Endothelial cell of umbilical vein (primary cell): ENCODE data around the gene IPPK. TPM values are rescaled to one million over a fixed set of nuclear protein-coding genes. Genes with fewer than 3 reads are reported as not detected.

Experiments used
- BruUV-seq: library from RNA; stranded (reverse); fragments of 400-500 nt; replicated peaks from 2 replicates; lab custom pipeline; 2021; lab: Mats Ljungman, UMichigan
- CTCF ChIA-PET: fragments of 300-600, 350-600 bp; sonication (Branson Sonifier 250); formaldehyde crosslinking; loops from one replicate; lab custom pipeline; 2021; ENCODE audit warnings: antibody characterized with exemption, inconsistent platforms; lab: Charles Lee
- POLR2A ChIA-PET: fragments of 300-600, 350-600 bp; sonication (Branson Sonifier 250); formaldehyde crosslinking; loops from one replicate; lab custom pipeline; 2021; ENCODE audit warnings: antibody characterized with exemption, inconsistent platforms; lab: Charles Lee
- DNase-seq: peaks from one replicate; pipeline ENCODE4 v3.0.0-alpha.2; 2011; ENCODE audit warnings: low read depth, low spot score
- FAIRE-seq: peaks from 2 replicates; lab custom pipeline; 2011; peaks lifted over from hg19 to GRCh38; lab: Jason Lieb, UNC
- H2AFZ ChIP-seq: 2 replicates; pipeline ENCODE4 v1.6.0; 2012; ENCODE audit warnings: low read depth, low read length, control low read depth, inconsistent platforms
- H3K27ac ChIP-seq: 2 replicates; pipeline ENCODE4 v1.5.1; 2011; ENCODE audit warnings: low read depth, mild to moderate bottlenecking, control low read depth, low read length, moderate library complexity; ENCODE audit not compliant: insufficient read depth
- H3K27me3 ChIP-seq, 2 experiments: 2 replicates each; pipeline versions ENCODE4 v1.6.0 to v1.6.1; 2011; ENCODE audit warnings: low read length in 2 of 2, mixed read lengths in 1 of 2; ENCODE audit not compliant: control insufficient read depth in 2 of 2, insufficient read depth in 2 of 2
- H3K36me3 ChIP-seq, 2 experiments: 2 replicates in 1 of 2; 3 replicates in 1 of 2; pipeline ENCODE4 v1.5.1; 2011; ENCODE audit warnings: low read length in 2 of 2, mild to moderate bottlenecking in 1 of 2, moderate library complexity in 1 of 2; ENCODE audit not compliant: control insufficient read depth in 2 of 2, insufficient read depth in 2 of 2; ENCODE audit errors: extremely low read depth in 1 of 2
- H3K4me1 ChIP-seq: 3 replicates; pipeline ENCODE4 v1.5.1; 2011; ENCODE audit warnings: mild to moderate bottlenecking, low read length; ENCODE audit not compliant: control insufficient read depth, insufficient read depth; ENCODE audit errors: extremely low read depth
- H3K4me2 ChIP-seq: 2 replicates; pipeline ENCODE4 v1.6.1; 2011; ENCODE audit warnings: low read length, control low read depth, mixed read lengths; ENCODE audit not compliant: insufficient read depth
- H3K4me3 ChIP-seq, 3 experiments: fragments of 200-600 bp in 1 of 3; sonication (generic), shearing (Covaris generic) in 1 of 3; replicated peaks in 1 of 3; 2 replicates each; pipeline ENCODE4 v1.5.1; 2011 to 2016; ENCODE audit warnings: control low read depth in 3 of 3, low read length in 3 of 3, mild to moderate bottlenecking in 2 of 3, inconsistent platforms in 1 of 3, low read depth in 1 of 3, moderate library complexity in 1 of 3; ENCODE audit not compliant: insufficient read depth in 1 of 3
- H3K79me2 ChIP-seq: 2 replicates; pipeline ENCODE4 v1.6.0; 2012; ENCODE audit warnings: low read length, inconsistent platforms; ENCODE audit not compliant: control insufficient read depth, insufficient read depth
- H3K9ac ChIP-seq: replicated peaks from 2 replicates; pipeline ENCODE3; 2011; ENCODE audit warnings: low read length, control low read depth; ENCODE audit not compliant: insufficient read depth; ENCODE audit errors: extremely low read depth
- H3K9me1 ChIP-seq: replicated peaks from 3 replicates; pipeline ENCODE4 v1.6.0; 2011; ENCODE audit warnings: mild to moderate bottlenecking, low read length; ENCODE audit not compliant: control insufficient read depth, insufficient read depth; ENCODE audit errors: extremely low read depth
- H3K9me3 ChIP-seq: replicated peaks from 2 replicates; pipeline ENCODE4 v1.5.1; 2012; ENCODE audit warnings: low read length, inconsistent platforms; ENCODE audit not compliant: control insufficient read depth, insufficient read depth
- H4K20me1 ChIP-seq: replicated peaks from 2 replicates; pipeline ENCODE3; 2011; ENCODE audit warnings: mild to moderate bottlenecking, low read length; ENCODE audit not compliant: control insufficient read depth, insufficient read depth; ENCODE audit errors: extremely low read depth
- CTCF ChIP-seq, 2 donors: IDR thresholded peaks; 1 replicate in 1 of 2; 2 replicates in 1 of 2; pipeline ENCODE4 v1.5.1; 2011; ENCODE audit warnings: low read length in 2 of 2, mild to moderate bottlenecking in 2 of 2, moderate library complexity in 2 of 2, control low read depth in 1 of 2, inconsistent platforms in 1 of 2, low read depth in 1 of 2; ENCODE audit not compliant: insufficient read depth in 1 of 2; ENCODE audit errors: extremely low read depth in 1 of 2
- EZH2 ChIP-seq: IDR thresholded peaks from 2 replicates; pipeline ENCODE4 v1.6.1; 2012; ENCODE audit warnings: borderline replicate concordance, low read depth, mild to moderate bottlenecking, moderate library complexity, low read length, inconsistent platforms; ENCODE audit not compliant: severe bottlenecking
- FOS ChIP-seq: IDR thresholded peaks from 2 replicates; pipeline ENCODE4 v1.6.1; 2011; ENCODE audit warnings: mild to moderate bottlenecking, low read length, moderate library complexity, borderline replicate concordance; ENCODE audit not compliant: insufficient read depth
- GATA2 ChIP-seq: IDR thresholded peaks from 2 replicates; pipeline ENCODE4 v1.7.0; 2011; ENCODE audit warnings: low read depth, mild to moderate bottlenecking, moderate library complexity, mixed read lengths, low read length; ENCODE audit not compliant: insufficient read length, insufficient read depth
- JUN ChIP-seq: IDR thresholded peaks from 2 replicates; pipeline ENCODE4 v1.6.1; 2011; ENCODE audit warnings: borderline replicate concordance, low read depth; ENCODE audit not compliant: insufficient read length, insufficient read depth
- MAX ChIP-seq: IDR thresholded peaks from 2 replicates; pipeline ENCODE4 v1.6.1; 2011; ENCODE audit not compliant: insufficient read depth, insufficient read length
- MYC ChIP-seq: IDR thresholded peaks from one replicate; pipeline ENCODE4 v1.6.1; 2011; ENCODE audit warnings: mild to moderate bottlenecking, low read depth, low read length
- dilution Hi-C: fragments of 300-500 bp; cut with MboI; formaldehyde crosslinking; loops from one replicate; pipeline ENCODE4 v1.15.0; 2019; ENCODE audit warnings: low sequenced_read_pairs; ENCODE audit not compliant: extremely low pct_ligation_motif_present
- intact Hi-C: fragments of 100-400 bp; cut with micrococcal nuclease; formaldehyde crosslinking; loops from one replicate; pipeline ENCODE4 v1.10.0; 2022
- polyA plus RNA-seq, 4 experiments: library from polyadenylated mRNA; depleted of rRNA in 3 of 4; stranded (reverse) in 3 of 4; unstranded in 1 of 4; fragments of >200 nt; gene quantifications; 2 replicates each; pipeline versions ENCODE4 v1.2.1 to v1.2.3, GENCODE V29; 2011 to 2012; ENCODE audit warnings: missing spikeins in 1 of 4
- total RNA-seq: library from RNA; stranded (reverse); gene quantifications from 2 replicates; pipeline ENCODE4 v1.2.3, GENCODE V29; 2021

Gene IPPK
- total and polyA plus RNA-seq, 2 donors (not counting 3 experiments of a cell fraction or from before 2014, with no cell fraction given) = 14.0 to 28.0 TPM

- Histone ChIP-seq H3K4me1 (no peaks in the 10 kb centered on the region), H3K4me3 (no peak overlapping the region), H3K9me1 (no peaks in the 10 kb centered on the region), H3K27ac (no peak overlapping the region), H3K36me3 (peaks cover 8 to 16% of the 10 kb centered on the region in 2 experiments), H3K9ac (no peak overlapping the region), H3K79me2 (peaks cover 3% of the 10 kb centered on the region), H3K9me3 (no peaks in the 10 kb centered on the region), H3K27me3 (no peaks in the 10 kb centered on the region), H4K20me1 (no peaks in the 10 kb centered on the region), H3K4me2 (no peak overlapping the region), H2AFZ (no peak overlapping the region)
- ChIA-PET CTCF (no interaction called here), POLR2A (no interaction called here)
- intact Hi-C loops = loop anchor here (5.0 to 10.0 kb wide), 2 partner anchors 289 to 377 kb away; no protein-coding TSS in a partner anchor
- TF ChIP-seq MYC (no peak), JUN (no peak), CTCF (IDR thresholded peaks at IDR 0.05; ENCODE audit: extremely low read depth in 1 of 2, insufficient read depth in 1 of 2, low read depth in 1 of 2, low read length in 2 of 2) (no peak), EZH2 (no peak), FOS (no peak), MAX (no peak), GATA2 (no peak)
- FAIRE-seq (no peak), DNase-seq (no peak)
- BruUV-seq = no TSS peak
- dilution Hi-C loops = no loop called here
These were observed 38.2 kb downstream of the IPPK start for GRCh38 chr9:92631452-92632343.
